Tibial artery (tissue), 4 donors: ENCODE results near the gene ETV6.

Experiments used
- DNase-seq, 2 donors: peaks; one replicate each; pipeline ENCODE4 v3.0.0-alpha.2; 2019
- H3K27ac ChIP-seq, 2 donors: fragments of 200-600 bp; sonication (generic) in 1 of 2; 1 replicate in 1 of 2; 2 replicates in 1 of 2; pipeline ENCODE4 v1.5.1; 2018 to 2019; ENCODE audit warnings: mild to moderate bottlenecking in 1 of 2
- H3K27me3 ChIP-seq, 2 donors: fragments of 200-600 bp; sonication (generic) in 1 of 2; one replicate each; pipeline versions ENCODE4 v1.5.1 to v1.6.0; 2016 to 2019
- H3K36me3 ChIP-seq, 3 donors: fragments of 200-600 bp; sonication (generic) in 2 of 3; one replicate each; pipeline ENCODE4 v1.5.1; 2016 to 2019; ENCODE audit warnings: mild to moderate bottlenecking in 2 of 3
- H3K4me1 ChIP-seq, 4 donors: fragments of 200-600 bp; sonication (generic) in 2 of 4; 1 replicate in 3 of 4; 2 replicates in 1 of 4; pipeline ENCODE4 v1.5.1; 2016 to 2019
- H3K4me3 ChIP-seq, 2 donors: fragments of 200-600 bp; sonication (generic) in 1 of 2; 1 replicate in 1 of 2; 2 replicates in 1 of 2; pipeline ENCODE4 v1.5.1; 2018 to 2019; ENCODE audit warnings: mild to moderate bottlenecking in 2 of 2
- H3K9me3 ChIP-seq, 3 donors: fragments of 200-600 bp; sonication (generic) in 1 of 3; one replicate each; pipeline ENCODE4 v1.5.1; 2016 to 2019
- CTCF ChIP-seq, 2 experiments: fragments of 200-600 bp in 1 of 2; fragments of 450-650 bp in 1 of 2; IDR thresholded peaks; one replicate each; pipeline ENCODE4 v1.5.1; 2017 to 2019; ENCODE audit warnings: antibody characterized with exemption in 2 of 2, mild to moderate bottlenecking in 1 of 2, moderate library complexity in 1 of 2
- intact Hi-C: fragments of 100-400 bp; cut with DNase I; formaldehyde crosslinking; loops from one replicate; pipeline ENCODE4 v1.15.0; 2023; ENCODE audit warnings: low total_unique reads

Gene ETV6

GRCh38 chr12:11893998-11894397 is 244.5 kb downstream of the ETV6 start:
- peaks cover 10 to 22% (median 18%) of the 10 kb centered on the region in 3 donors for H3K36me3 ChIP-seq
- H3K4me1 ChIP-seq, result peaks cover 4 to 30% (median 22%) of the 10 kb centered on the region in 4 donors
- no peak overlapping the region for H3K27ac ChIP-seq
- H3K27me3 ChIP-seq, result no peaks in the 10 kb centered on the region
- no peak for DNase-seq
- intact Hi-C loops, result no loop called here
- H3K4me3 ChIP-seq, result no peak overlapping the region
- no peaks in the 10 kb centered on the region for H3K9me3 ChIP-seq
- TF ChIP-seq CTCF (IDR thresholded peaks at IDR 0.05), result no peak

- peaks cover 4 to 30% (median 22%) of the 10 kb centered on the region in 4 donors for H3K4me1 ChIP-seq
- peaks cover 10 to 22% (median 14%) of the 10 kb centered on the region in 3 donors for H3K36me3 ChIP-seq
- no peaks in the 10 kb centered on the region for H3K27me3 ChIP-seq
- TF ChIP-seq CTCF (IDR thresholded peaks at IDR 0.05), result no peak
- no peaks in the 10 kb centered on the region for H3K9me3 ChIP-seq
- no peak overlapping the region for H3K27ac ChIP-seq
- intact Hi-C loops, result no loop called here
- H3K4me3 ChIP-seq, result no peak overlapping the region
- no peak for DNase-seq
Observed at GRCh38 chr12:11894890-11895289, 245.4 kb downstream of the ETV6 start.

DNA sequence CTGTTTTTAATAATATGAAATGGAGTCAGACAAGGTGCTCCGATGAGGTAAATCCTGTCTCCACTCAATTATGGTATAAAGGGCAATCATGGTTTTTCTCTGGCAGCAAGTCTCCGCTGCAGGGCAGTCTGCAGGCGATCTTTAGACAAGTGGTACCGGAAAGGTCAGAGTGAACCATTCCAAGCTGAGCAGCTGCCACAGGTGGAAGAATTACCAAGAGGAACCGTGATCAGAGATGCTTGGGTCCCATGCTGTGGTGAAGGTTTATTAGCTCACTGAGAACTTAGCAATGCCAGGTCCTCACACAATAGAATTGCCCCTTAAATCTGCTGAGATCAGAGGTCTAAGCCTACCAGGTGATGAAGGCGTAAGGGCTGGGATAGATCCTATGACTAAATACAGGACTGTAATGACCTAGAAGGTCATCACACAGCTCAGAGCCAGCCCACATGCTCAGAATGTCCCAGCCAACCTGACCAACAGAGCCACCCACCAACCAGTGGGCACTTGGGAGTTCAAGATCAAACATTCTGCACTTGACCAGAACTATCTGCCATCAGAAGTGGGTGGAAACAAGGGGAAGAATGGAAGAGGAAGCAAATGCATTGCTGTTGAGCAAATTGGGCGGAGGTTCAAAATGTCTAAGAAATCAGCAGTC is 246.1 kb downstream of the ETV6 start:
- intact Hi-C loops, result no loop called here
- TF ChIP-seq CTCF (IDR thresholded peaks at IDR 0.05), result no peak
- no peak overlapping the region for H3K27ac ChIP-seq
- H3K9me3 ChIP-seq, result no peaks in the 10 kb centered on the region
- no peak for DNase-seq
- no peak overlapping the region for H3K4me3 ChIP-seq
- peaks cover 10 to 22% (median 14%) of the 10 kb centered on the region in 3 donors for H3K36me3 ChIP-seq
- H3K27me3 ChIP-seq, result no peaks in the 10 kb centered on the region
- peaks cover 4 to 29% (median 22%) of the 10 kb centered on the region in 4 donors for H3K4me1 ChIP-seq

- peaks cover 5 to 15% (median 14%) of the 10 kb centered on the region in 3 donors for H3K36me3 ChIP-seq
- DNase-seq, result no peak
- H3K9me3 ChIP-seq, result no peaks in the 10 kb centered on the region
- H3K4me3 ChIP-seq, result no peak overlapping the region
- H3K27ac ChIP-seq, result no peak overlapping the region
- H3K4me1 ChIP-seq, result peaks cover 3 to 28% (median 18%) of the 10 kb centered on the region in 4 donors
- no peak for TF ChIP-seq CTCF (IDR thresholded peaks at IDR 0.05)
- intact Hi-C loops, result no loop called here
- no peaks in the 10 kb centered on the region for H3K27me3 ChIP-seq
Observed at GRCh38 chr12:11896417-11896929, 247.0 kb downstream of the ETV6 start.

GRCh38 chr12:11897923-11898322 is 248.4 kb downstream of the ETV6 start:
- no peaks in the 10 kb centered on the region for H3K27me3 ChIP-seq
- H3K4me3 ChIP-seq, result no peak overlapping the region
- peaks cover 0 to 18% (median 6%) of the 10 kb centered on the region in 4 donors for H3K4me1 ChIP-seq
- peaks cover 1 to 14% (median 11%) of the 10 kb centered on the region in 3 donors for H3K36me3 ChIP-seq
- intact Hi-C loops, result no loop called here
- H3K9me3 ChIP-seq, result no peaks in the 10 kb centered on the region
- H3K27ac ChIP-seq, result no peak overlapping the region
- no peak for TF ChIP-seq CTCF (IDR thresholded peaks at IDR 0.05)
- no peak for DNase-seq
